HG03378 (cell line): ENCODE results near the gene TAF11L13.

Source experiments
- ATAC-seq: cut with Tn5 transposase; IDR thresholded peaks from one replicate; pipeline ENCODE4 v1.9.1; 2021; ENCODE audit warnings: mild to moderate bottlenecking, moderate library complexity; ENCODE audit not compliant: unreplicated experiment

TAF11L13 gene

GRCh38 chr5:17678751-17679324 lies 47.0 kb downstream of the TAF11L13 start:
- no peak for ATAC-seq

- ATAC-seq = no peak
These were observed 47.8 kb downstream of the TAF11L13 start for GRCh38 chr5:17679597-17680203.

GRCh38 chr5:17680737-17681136 lies 48.8 kb downstream of the TAF11L13 start:
- no peak for ATAC-seq
